GM11168 (cell line): ENCODE data around the gene ZNF160.
"Not testable (repeated sequence)": the region's sequence is repeated elsewhere in the genome, so short reads cannot be mapped to it uniquely, and the experiment has no call there.

ENCODE experiments used
- in situ Hi-C: fragments of 300-500 bp; cut with MboI; formaldehyde crosslinking; loops from one replicate; pipeline ENCODE4 v1.12.0; 2022; ENCODE audit warnings: low sequenced_read_pairs; ENCODE audit not compliant: unreplicated experiment

Gene ZNF160

GRCh38 chr19:53034054-53034453 lies 69.2 kb downstream of the ZNF160 start:
- in situ Hi-C loops = no loop called here

GRCh38 chr19:53028306-53028705 lies 74.9 kb downstream of the ZNF160 start:
- in situ Hi-C loops = not testable (repeated sequence)

- in situ Hi-C loops = no loop called here
Observed at GRCh38 chr19:53019684-53020083, 83.5 kb downstream of the ZNF160 start.
